Muscle layer of colon (tissue), 2 donors: ENCODE results near the gene MMD.
"Not testable (repeated sequence)": the region's sequence is repeated elsewhere in the genome, so short reads cannot be mapped to it uniquely, and the experiment has no call there.

ENCODE experiments used
- H3K27ac ChIP-seq: one replicate; pipeline ENCODE4 v1.7.0; 2013; ENCODE audit warnings: low read depth, mild to moderate bottlenecking, low read length, moderate library complexity
- H3K27me3 ChIP-seq, 2 donors: one replicate each; pipeline ENCODE4 v1.7.0; 2013; ENCODE audit warnings: low read length in 2 of 2, mild to moderate bottlenecking in 2 of 2; ENCODE audit not compliant: insufficient read depth in 2 of 2, control insufficient read depth in 1 of 2
- H3K36me3 ChIP-seq: one replicate; pipeline ENCODE4 v1.7.0; 2013; ENCODE audit warnings: mild to moderate bottlenecking, low read length; ENCODE audit not compliant: insufficient read depth
- H3K4me1 ChIP-seq: one replicate; pipeline ENCODE4 v1.7.0; 2013; ENCODE audit warnings: mild to moderate bottlenecking, low read length; ENCODE audit not compliant: insufficient read depth
- H3K4me3 ChIP-seq, 2 donors: one replicate each; pipeline ENCODE4 v1.7.0; 2013; ENCODE audit warnings: low read length in 2 of 2, low read depth in 1 of 2, mild to moderate bottlenecking in 1 of 2, moderate library complexity in 1 of 2
- H3K9ac ChIP-seq: one replicate; pipeline ENCODE4 v1.7.0; 2013; ENCODE audit warnings: low read length
- H3K9me3 ChIP-seq: one replicate; pipeline ENCODE4 v1.7.0; 2013; ENCODE audit warnings: mild to moderate bottlenecking, low read length
- donor health status: abdominal sarcoma.
- donor health status: Adenocarcinoma of cecum.

MMD gene

GRCh38 chr17:55407641-55408566 lies 13.7 kb downstream of the MMD start:
- no peaks in the 10 kb centered on the region for H3K27me3 ChIP-seq
- H3K4me3 ChIP-seq, result no peak overlapping the region
- no peak overlapping the region for H3K27ac ChIP-seq
- no peaks in the 10 kb centered on the region for H3K9me3 ChIP-seq
- no peaks in the 10 kb centered on the region for H3K4me1 ChIP-seq
- no peak overlapping the region for H3K9ac ChIP-seq
- H3K36me3 ChIP-seq, result peaks cover 58% of the 10 kb centered on the region

- Histone ChIP-seq H3K4me1 (no peaks in the 10 kb centered on the region), H3K9ac (no peak overlapping the region), H3K36me3 (peaks cover 48% of the 10 kb centered on the region), H3K27me3 (no peaks in the 10 kb centered on the region), H3K27ac (no peak overlapping the region), H3K4me3 (no peak overlapping the region), H3K9me3 (no peaks in the 10 kb centered on the region)
These were observed 16.0 kb downstream of the MMD start for GRCh38 chr17:55405600-55405999.

GRCh38 chr17:55404197-55404596 lies 17.4 kb downstream of the MMD start:
- H3K27me3 ChIP-seq, H3K9ac ChIP-seq, H3K4me1 ChIP-seq, H3K4me3 ChIP-seq, H3K9me3 ChIP-seq, H3K27ac ChIP-seq: not testable (repeated sequence)
- H3K36me3 ChIP-seq, result peaks cover 42% of the 10 kb centered on the region

GRCh38 chr17:55402374-55402773 lies 19.3 kb downstream of the MMD start:
- Histone ChIP-seq H3K9ac (no peak overlapping the region), H3K36me3 (peaks cover 26% of the 10 kb centered on the region), H3K4me1 (no peaks in the 10 kb centered on the region), H3K4me3 (no peak overlapping the region), H3K9me3 (no peaks in the 10 kb centered on the region), H3K27ac (no peak overlapping the region), H3K27me3 (no peaks in the 10 kb centered on the region)

GRCh38 chr17:55398689-55399088 lies 22.9 kb downstream of the MMD start:
- peaks cover 21% of the 10 kb centered on the region for H3K36me3 ChIP-seq
- H3K4me3 ChIP-seq, result no peak overlapping the region
- peaks cover 8% of the 10 kb centered on the region for H3K4me1 ChIP-seq
- no peak overlapping the region for H3K27ac ChIP-seq
- H3K27me3 ChIP-seq, result no peaks in the 10 kb centered on the region
- H3K9ac ChIP-seq, result no peak overlapping the region
- no peaks in the 10 kb centered on the region for H3K9me3 ChIP-seq

- no peak overlapping the region for H3K4me3 ChIP-seq
- no peaks in the 10 kb centered on the region for H3K9me3 ChIP-seq
- peaks cover 8% of the 10 kb centered on the region for H3K36me3 ChIP-seq
- H3K4me1 ChIP-seq, result peaks cover 8% of the 10 kb centered on the region
- H3K27me3 ChIP-seq, result no peaks in the 10 kb centered on the region
- no peak overlapping the region for H3K9ac ChIP-seq
- H3K27ac ChIP-seq, result no peak overlapping the region
These were observed 25.7 kb downstream of the MMD start for GRCh38 chr17:55395803-55396505.

GRCh38 chr17:55394357-55395021 lies 27.1 kb downstream of the MMD start:
- Histone ChIP-seq H3K36me3 (peaks cover 4% of the 10 kb centered on the region), H3K9me3 (no peaks in the 10 kb centered on the region), H3K27me3 (no peaks in the 10 kb centered on the region), H3K4me3 (no peak overlapping the region), H3K4me1 (peaks cover 8% of the 10 kb centered on the region), H3K27ac (no peak overlapping the region), H3K9ac (no peak overlapping the region)

- Histone ChIP-seq H3K9ac (no peak overlapping the region), H3K4me1 (peaks cover 8% of the 10 kb centered on the region), H3K27me3 (no peaks in the 10 kb centered on the region), H3K36me3 (no peaks in the 10 kb centered on the region), H3K27ac (no peak overlapping the region), H3K9me3 (no peaks in the 10 kb centered on the region), H3K4me3 (no peak overlapping the region)
These were observed 29.7 kb downstream of the MMD start for GRCh38 chr17:55391764-55392467.

- no peaks in the 10 kb centered on the region for H3K27me3 ChIP-seq
These were observed 30.3 kb downstream of the MMD start for GRCh38 chr17:55391244-55391757.

GRCh38 chr17:55390364-55390977 lies 31.2 kb downstream of the MMD start:
- Histone ChIP-seq H3K9ac (no peak overlapping the region), H3K36me3 (no peaks in the 10 kb centered on the region), H3K4me3 (no peak overlapping the region), H3K9me3 (no peaks in the 10 kb centered on the region), H3K27ac (no peak overlapping the region), H3K27me3 (no peaks in the 10 kb centered on the region), H3K4me1 (peaks cover 8% of the 10 kb centered on the region)

More at GRCh38 chr17:55391244-55391757, 30.3 kb downstream of the MMD start:
- Histone ChIP-seq H3K4me1 (peaks cover 8% of the 10 kb centered on the region), H3K36me3 (no peaks in the 10 kb centered on the region), H3K9ac (no peak overlapping the region), H3K4me3 (no peak overlapping the region), H3K9me3 (no peaks in the 10 kb centered on the region), H3K27ac (no peak overlapping the region)
